ENCODE results near the gene GPR63. TPM values are rescaled to one million over a fixed set of nuclear protein-coding genes. Genes with fewer than 3 reads are reported as not detected.

The GPR63 gene
- total and polyA plus RNA-seq, 2 of the 4 experiments (the other 2 are of a cell fraction): 0.36 to 0.44 TPM

GRCh38 chr6:96775727-96776400 lies 61.4 kb downstream of the GPR63 start:
- Histone ChIP-seq H3K4me2 (ENCODE audit: low read depth, low read length) (no peak overlapping the region), H3K4me3 (ENCODE audit: insufficient read depth, low read depth, low read length) (no peak overlapping the region), H3K27me3 (ENCODE audit: control insufficient read depth, insufficient read depth, low read length) (no peaks in the 10 kb centered on the region), H3K4ac (ENCODE audit: low read depth, low read length) (no peak overlapping the region), H3K36me3 (ENCODE audit: control insufficient read depth, insufficient read depth, low read length) (no peaks in the 10 kb centered on the region), H2BK5ac (ENCODE audit: low read depth, low read length, poor library complexity, severe bottlenecking) (no peak overlapping the region), H2AFZ (replicated peaks; ENCODE audit: low read length, poor library complexity) (no peak overlapping the region), H3K27ac (ENCODE audit: insufficient read depth, low read length) (no peak overlapping the region), H2BK15ac (ENCODE audit: low read depth, low read length) (no peak overlapping the region), H3K18ac (ENCODE audit: low read depth, low read length) (no peak overlapping the region), H3K4me1 (ENCODE audit: control insufficient read depth, insufficient read depth, low read length) (no peaks in the 10 kb centered on the region), H2BK20ac (ENCODE audit: low read depth, low read length) (no peak overlapping the region), H2AK5ac (ENCODE audit: low read depth, low read length) (no peak overlapping the region), H3K9me1 (ENCODE audit: insufficient read depth, low read length) (no peaks in the 10 kb centered on the region), H3K56ac (ENCODE audit: extremely low read depth, insufficient read depth, low read length) (no peak overlapping the region), H4K5ac (ENCODE audit: low read depth, low read length) (no peak overlapping the region), H2AK9ac (replicated peaks; ENCODE audit: low read depth, low read length, poor library complexity) (no peak overlapping the region), H4K20me1 (ENCODE audit: insufficient read depth, low read length) (no peaks in the 10 kb centered on the region), H4K8ac (ENCODE audit: low read depth in 2 of 2, low read length in 2 of 2) (no peak overlapping the region), H2BK120ac (ENCODE audit: low read depth, low read length) (no peak overlapping the region), H3K23ac (ENCODE audit: low read depth, low read length) (no peak overlapping the region), H3K9ac (ENCODE audit: low read depth, low read length) (no peak overlapping the region), H3K79me1 (ENCODE audit: low read depth in 1 of 2, low read length in 2 of 2) (no peaks in the 10 kb centered on the region), H3K14ac (replicated peaks; ENCODE audit: low read depth, low read length) (no peak overlapping the region), H3K9me3 (ENCODE audit: control insufficient read depth, insufficient read depth, low read length) (no peaks in the 10 kb centered on the region), H4K91ac (ENCODE audit: insufficient read depth, low read depth, low read length) (no peak overlapping the region)
- WGBS, 2 experiments (ENCODE audit: extremely low coverage in 2 of 2, insufficient read length in 1 of 2): no CpG with 5 or more reads among the region's 2 CpGs
- DNase-seq: no peak
- in situ Hi-C loops (cut with MboI; ENCODE audit: low sequenced_read_pairs): no loop called here
- no peak for ATAC-seq (ENCODE audit: low read depth)
- ChIA-PET POLR2A (ENCODE audit: unreplicated experiment) (no interaction called here), CTCF (interaction anchor here (1.0 kb wide), 1 partner anchor 50 kb away, joined by 3 read pairs; no protein-coding TSS in a partner anchor)
- BruUV-seq (replicated peaks): no TSS peak
- dilution Hi-C loops (cut with HindIII; ENCODE audit: low sequenced_read_pairs, unreplicated experiment): no loop called here
- TF ChIP-seq CEBPB (IDR thresholded peaks at IDR 0.05; ENCODE audit: low read depth, low read length) (no peak), MXI1 (IDR thresholded peaks at IDR 0.05; ENCODE audit: borderline replicate concordance, low read depth, low read length) (no peak), RCOR1 (IDR thresholded peaks at IDR 0.05; ENCODE audit: insufficient replicate concordance, low read length) (no peak), RAD21 (IDR thresholded peaks at IDR 0.05; ENCODE audit: low read length) (no peak), USF2 (IDR thresholded peaks at IDR 0.05; ENCODE audit: low read depth, low read length) (no peak), CHD1 (IDR thresholded peaks at IDR 0.05; ENCODE audit: low read depth, low read length) (no peak), MAZ (IDR thresholded peaks at IDR 0.05; ENCODE audit: borderline replicate concordance, low read depth, low read length) (no peak), RFX5 (IDR thresholded peaks at IDR 0.05; ENCODE audit: low read depth, low read length) (no peak), BHLHE40 (IDR thresholded peaks at IDR 0.05; ENCODE audit: low read depth, low read length) (no peak), NFE2L2 (IDR thresholded peaks at IDR 0.05; ENCODE audit: low read depth, low read length) (no peak), FOS (IDR thresholded peaks at IDR 0.05; ENCODE audit: low read depth, low read length) (no peak), MAFK (IDR thresholded peaks at IDR 0.05; ENCODE audit: low read depth, low read length) (no peak), SMC3 (IDR thresholded peaks at IDR 0.05; ENCODE audit: low read depth, low read length) (no peak), POLR2A (IDR thresholded peaks at IDR 0.05; ENCODE audit: low read depth, low read length) (no peak)
- TF ChIP-seq, protein P1, sequence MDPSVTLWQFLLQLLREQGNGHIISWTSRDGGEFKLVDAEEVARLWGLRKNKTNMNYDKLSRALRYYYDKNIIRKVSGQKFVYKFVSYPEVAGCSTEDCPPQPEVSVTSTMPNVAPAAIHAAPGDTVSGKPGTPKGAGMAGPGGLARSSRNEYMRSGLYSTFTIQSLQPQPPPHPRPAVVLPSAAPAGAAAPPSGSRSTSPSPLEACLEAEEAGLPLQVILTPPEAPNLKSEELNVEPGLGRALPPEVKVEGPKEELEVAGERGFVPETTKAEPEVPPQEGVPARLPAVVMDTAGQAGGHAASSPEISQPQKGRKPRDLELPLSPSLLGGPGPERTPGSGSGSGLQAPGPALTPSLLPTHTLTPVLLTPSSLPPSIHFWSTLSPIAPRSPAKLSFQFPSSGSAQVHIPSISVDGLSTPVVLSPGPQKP (IDR thresholded peaks at IDR 0.05; ENCODE audit: borderline replicate concordance, low read depth, low read length): no peak
- intact Hi-C loops (cut with micrococcal nuclease): no loop called here
